SU-DHL-6 (cell line): ENCODE measurements around the gene IL6R.

Experiments
- H2AFZ ChIP-seq: fragments of 200-600 bp; sonication (generic); 2 replicates; pipeline ENCODE4 v1.6.1; 2014; ENCODE audit warnings: low read depth, mild to moderate bottlenecking, moderate library complexity, mixed read lengths, antibody characterized with exemption, low read length; ENCODE audit not compliant: severe bottlenecking
- H3F3A ChIP-seq: fragments of 200-600 bp; shearing (Covaris generic); 2 replicates; pipeline ENCODE4 v1.6.0; 2016; ENCODE audit warnings: antibody characterized with exemption, mild to moderate bottlenecking; ENCODE audit not compliant: insufficient read depth
- H3K27ac ChIP-seq: fragments of 200-600 bp; sonication (generic); 2 replicates; pipeline ENCODE4 v1.5.1; 2016; ENCODE audit warnings: low read depth, mild to moderate bottlenecking, low read length, moderate library complexity, mixed read lengths
- H3K27me3 ChIP-seq: fragments of 200-600 bp; sonication (generic), shearing (Covaris generic); 2 replicates; pipeline ENCODE4 v1.6.0; 2014; ENCODE audit warnings: mild to moderate bottlenecking, low read length
- H3K36me3 ChIP-seq: fragments of 200-600 bp; sonication (generic); 2 replicates; pipeline ENCODE4 v1.6.1; 2014; ENCODE audit warnings: mild to moderate bottlenecking, low read length, mixed read lengths
- H3K4me2 ChIP-seq: fragments of 300-600, 200-600 bp; shearing (Covaris generic), sonication (generic); 2 replicates; pipeline ENCODE4 v1.6.0; 2014; ENCODE audit warnings: low read length, low read depth, mild to moderate bottlenecking; ENCODE audit not compliant: poor library complexity, severe bottlenecking
- H3K4me3 ChIP-seq: fragments of 200-600 bp; sonication (generic); 2 replicates; pipeline ENCODE4 v1.5.1; 2014; ENCODE audit warnings: antibody characterized with exemption, low read length, mild to moderate bottlenecking, mixed read lengths; ENCODE audit not compliant: insufficient read depth, poor library complexity, severe bottlenecking
- H3K79me2 ChIP-seq: fragments of 200-600 bp; sonication (generic); 2 replicates; pipeline ENCODE4 v1.6.1; 2014; ENCODE audit warnings: mild to moderate bottlenecking, low read length, moderate library complexity; ENCODE audit not compliant: insufficient read depth
- H3K9ac ChIP-seq: fragments of 200-600 bp; sonication (generic); 2 replicates; pipeline ENCODE4 v1.7.0; 2014; ENCODE audit warnings: mild to moderate bottlenecking, low read length
- H3K9me2 ChIP-seq: fragments of 200-600 bp; sonication (generic); replicated peaks from 2 replicates; pipeline ENCODE4 v1.6.1; 2014; ENCODE audit warnings: low read length; ENCODE audit not compliant: insufficient read depth
- H3K9me3 ChIP-seq: fragments of 200-600 bp; sonication (generic); 2 replicates; pipeline ENCODE4 v1.6.1; 2014; ENCODE audit warnings: low read length, mixed read lengths; ENCODE audit not compliant: insufficient read depth
- H4K20me1 ChIP-seq: fragments of 200-600 bp; sonication (generic); 2 replicates; pipeline ENCODE4 v1.6.1; 2014; ENCODE audit warnings: low read depth, mild to moderate bottlenecking, antibody characterized with exemption, low read length, moderate library complexity, mixed read lengths
- EZH2phosphoT487 ChIP-seq: fragments of 200-600 bp; sonication (generic), shearing (Covaris generic); conservative IDR thresholded peaks from 2 replicates; pipeline ENCODE4 v1.6.1; 2018; ENCODE audit warnings: mild to moderate bottlenecking, antibody characterized with exemption, low read length, moderate library complexity, mixed read lengths
- TF ChIP-seq, protein P1 (sequence below): fragments of 200-600 bp; sonication (generic); IDR thresholded peaks from one replicate; pipeline ENCODE4 v1.5.1; 2017; ENCODE audit warnings: antibody characterized with exemption, mild to moderate bottlenecking, low read length, moderate library complexity; ENCODE audit not compliant: insufficient read depth, poor library complexity, severe bottlenecking

IL6R gene

DNA sequence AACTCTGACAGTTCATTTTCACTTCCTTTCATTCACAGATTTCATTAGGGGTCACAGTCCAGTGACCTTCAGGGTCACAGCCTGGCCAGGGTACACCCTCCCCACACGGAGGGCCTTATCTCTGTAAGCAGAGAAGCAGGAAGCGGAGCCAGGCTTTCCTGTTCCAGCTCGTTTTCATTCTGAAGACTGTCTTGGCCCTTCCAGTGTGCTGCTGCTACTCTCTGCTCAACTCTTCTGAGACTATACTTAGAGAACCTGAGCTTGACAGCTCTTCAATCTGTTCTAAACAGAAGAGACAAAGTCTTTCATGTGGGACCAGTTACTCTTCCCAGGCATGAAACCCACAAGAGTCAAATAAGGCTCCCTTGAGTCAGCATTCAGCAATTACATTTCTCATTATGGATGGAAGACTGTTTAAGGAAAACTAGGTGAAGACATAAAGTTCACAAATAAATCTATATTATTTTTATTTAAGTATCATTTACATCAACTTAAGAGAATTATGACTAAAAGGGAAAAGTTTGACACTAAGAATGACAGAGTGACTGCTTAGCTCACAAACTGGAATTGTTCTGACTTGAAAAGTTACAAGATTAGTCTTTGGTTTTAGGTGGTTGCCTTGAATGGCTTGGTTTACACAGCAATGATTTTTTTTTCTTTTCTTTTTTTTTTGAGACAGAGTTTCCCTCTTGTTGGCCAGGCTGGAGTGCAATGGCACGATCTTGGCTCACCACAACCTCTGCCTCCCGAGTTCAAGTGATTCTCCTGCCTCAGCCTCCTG is 92.1 kb downstream of the IL6R start:
- Histone ChIP-seq H3F3A (peaks cover 4% of the 10 kb centered on the region; the same call in 1 of the 2 replicates), H3K9me2 (no peaks in the 10 kb centered on the region), H3K27me3 (no peaks in the 10 kb centered on the region), H3K79me2 (no peaks in the 10 kb centered on the region), H3K36me3 (no peaks in the 10 kb centered on the region), H4K20me1 (no peaks in the 10 kb centered on the region), H3K27ac (no peak overlapping the region), H3K4me2 (no peak overlapping the region), H3K9me3 (no peaks in the 10 kb centered on the region), H3K4me3 (no peak overlapping the region), H2AFZ (no peak overlapping the region), H3K9ac (no peak overlapping the region)
- no peak for TF ChIP-seq EZH2phosphoT487
- TF ChIP-seq, protein P1, sequence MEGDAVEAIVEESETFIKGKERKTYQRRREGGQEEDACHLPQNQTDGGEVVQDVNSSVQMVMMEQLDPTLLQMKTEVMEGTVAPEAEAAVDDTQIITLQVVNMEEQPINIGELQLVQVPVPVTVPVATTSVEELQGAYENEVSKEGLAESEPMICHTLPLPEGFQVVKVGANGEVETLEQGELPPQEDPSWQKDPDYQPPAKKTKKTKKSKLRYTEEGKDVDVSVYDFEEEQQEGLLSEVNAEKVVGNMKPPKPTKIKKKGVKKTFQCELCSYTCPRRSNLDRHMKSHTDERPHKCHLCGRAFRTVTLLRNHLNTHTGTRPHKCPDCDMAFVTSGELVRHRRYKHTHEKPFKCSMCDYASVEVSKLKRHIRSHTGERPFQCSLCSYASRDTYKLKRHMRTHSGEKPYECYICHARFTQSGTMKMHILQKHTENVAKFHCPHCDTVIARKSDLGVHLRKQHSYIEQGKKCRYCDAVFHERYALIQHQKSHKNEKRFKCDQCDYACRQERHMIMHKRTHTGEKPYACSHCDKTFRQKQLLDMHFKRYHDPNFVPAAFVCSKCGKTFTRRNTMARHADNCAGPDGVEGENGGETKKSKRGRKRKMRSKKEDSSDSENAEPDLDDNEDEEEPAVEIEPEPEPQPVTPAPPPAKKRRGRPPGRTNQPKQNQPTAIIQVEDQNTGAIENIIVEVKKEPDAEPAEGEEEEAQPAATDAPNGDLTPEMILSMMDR, result no peak

DNA sequence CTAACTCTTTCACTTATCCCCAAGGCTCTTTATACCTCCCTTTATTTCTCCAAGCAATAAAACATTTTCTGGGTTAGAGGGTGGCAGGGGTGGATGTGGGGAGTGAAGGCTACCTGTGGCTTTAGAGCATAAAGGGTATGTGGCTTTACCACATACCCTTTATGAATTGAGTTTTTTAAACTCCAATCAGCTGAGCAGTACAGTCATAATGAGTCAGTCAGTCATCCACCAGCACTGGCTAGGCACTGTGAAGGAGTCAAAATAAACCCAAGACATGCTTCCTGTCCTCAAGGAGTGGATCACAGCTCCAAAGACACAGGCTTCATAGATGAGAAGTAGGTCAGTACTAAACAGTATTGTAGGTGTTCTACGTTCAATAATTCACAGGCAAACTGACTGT is 94.3 kb downstream of the IL6R start:
- no peaks in the 10 kb centered on the region for H3K27me3 ChIP-seq

DNA sequence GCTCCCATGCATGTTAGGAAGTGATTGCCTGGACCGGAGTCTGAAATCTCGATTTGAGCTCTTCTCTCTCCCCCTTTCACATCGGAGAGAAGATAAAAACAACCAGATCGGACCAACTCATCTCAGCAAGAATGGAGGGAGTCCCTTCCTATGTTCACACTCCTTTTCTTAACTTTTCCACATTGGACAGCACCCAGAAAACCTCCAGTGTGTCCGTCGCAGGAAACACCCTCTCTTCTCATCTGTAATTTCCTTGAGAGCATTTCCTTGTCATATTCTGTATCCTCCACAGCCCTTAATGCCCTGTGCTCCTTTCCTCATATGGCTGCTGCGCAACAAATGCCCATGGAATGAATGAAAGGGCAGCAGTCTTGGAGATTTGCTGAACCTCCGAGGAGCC is 95.4 kb downstream of the IL6R start:
- H3F3A ChIP-seq, result no peaks in the 10 kb centered on the region; the same call in 1 of the 2 replicates
- H3K4me2 ChIP-seq, result no peak overlapping the region
- no peak overlapping the region for H2AFZ ChIP-seq
- H3K27ac ChIP-seq, result no peak overlapping the region
- no peaks in the 10 kb centered on the region for H3K27me3 ChIP-seq
- H4K20me1 ChIP-seq, result no peaks in the 10 kb centered on the region
- H3K4me3 ChIP-seq, result no peak overlapping the region
- H3K79me2 ChIP-seq, result no peaks in the 10 kb centered on the region
- H3K9me3 ChIP-seq, result no peaks in the 10 kb centered on the region
- no peaks in the 10 kb centered on the region for H3K36me3 ChIP-seq
- no peaks in the 10 kb centered on the region for H3K9me2 ChIP-seq
- H3K9ac ChIP-seq, result no peak overlapping the region
- TF ChIP-seq, protein P1, result no peak
- TF ChIP-seq EZH2phosphoT487, result no peak

More for the DNA sequence above, 94.3 kb downstream of the IL6R start:
- Histone ChIP-seq H3K9me2 (no peaks in the 10 kb centered on the region), H3K4me3 (no peak overlapping the region), H3K9me3 (no peaks in the 10 kb centered on the region), H3F3A (no peaks in the 10 kb centered on the region; the same call in 1 of the 2 replicates), H2AFZ (no peak overlapping the region), H3K79me2 (no peaks in the 10 kb centered on the region), H3K9ac (no peak overlapping the region), H3K36me3 (no peaks in the 10 kb centered on the region), H3K4me2 (no peak overlapping the region), H4K20me1 (no peaks in the 10 kb centered on the region), H3K27ac (no peak overlapping the region)
- TF ChIP-seq EZH2phosphoT487, result no peak
- TF ChIP-seq, protein P1, result no peak
